Activated naive CD8-positive, alpha-beta T cell (primary cell): ENCODE results near the gene ACTR8.

ENCODE experiments used
- H3K27ac Mint-ChIP-seq: one replicate; pipeline ENCODE4 v1.8.0; 2021; ENCODE audit warnings: mixed read lengths
- H3K27me3 Mint-ChIP-seq: one replicate; pipeline ENCODE4 v1.8.0; 2021; ENCODE audit warnings: mixed read lengths
- H3K36me3 Mint-ChIP-seq: one replicate; pipeline ENCODE4 v1.8.0; 2021; ENCODE audit warnings: mixed read lengths
- H3K4me1 Mint-ChIP-seq: one replicate; pipeline ENCODE4 v1.8.0; 2021; ENCODE audit warnings: low read depth, mixed read lengths
- H3K4me3 Mint-ChIP-seq: one replicate; pipeline ENCODE4 v1.8.0; 2021; ENCODE audit warnings: mild to moderate bottlenecking, mixed read lengths
- H3K9me3 Mint-ChIP-seq: one replicate; pipeline ENCODE4 v1.8.0; 2021; ENCODE audit warnings: low read depth, mixed read lengths

ACTR8 gene

DNA sequence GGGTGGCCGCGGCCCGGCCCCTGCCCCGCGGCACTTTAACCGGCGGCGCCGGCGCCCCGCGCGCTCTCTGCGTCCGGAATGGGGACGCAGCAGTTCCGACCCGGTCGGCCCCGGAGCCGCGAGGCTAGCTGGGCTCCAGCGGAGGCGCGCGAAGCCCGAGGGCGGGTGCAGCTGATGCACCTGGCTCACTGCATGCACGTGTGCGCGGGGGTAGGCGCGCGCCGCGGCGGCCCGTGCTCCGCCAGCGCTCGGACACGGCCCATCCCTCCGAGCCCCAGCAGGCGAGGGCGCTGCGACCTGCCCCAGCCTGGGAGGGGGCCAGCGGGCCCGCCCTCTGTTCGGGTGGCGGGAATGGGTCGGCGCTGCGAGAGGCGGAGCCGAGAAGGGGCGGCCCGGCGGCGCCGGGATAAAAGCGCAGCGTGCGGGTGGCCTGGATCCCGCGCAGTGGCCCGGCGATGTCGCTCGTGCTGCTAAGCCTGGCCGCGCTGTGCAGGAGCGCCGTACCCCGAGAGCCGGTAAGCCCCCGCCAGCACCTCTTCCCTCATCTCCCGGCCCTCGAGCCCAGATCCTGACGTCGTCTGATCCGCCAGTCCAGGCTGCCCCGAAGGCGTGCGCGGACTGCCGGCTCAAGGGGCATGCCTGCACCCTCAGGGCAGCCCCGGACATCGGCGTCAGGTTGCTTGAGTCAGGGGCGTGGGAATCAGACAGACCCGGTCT lies 35.7 kb downstream of the ACTR8 start, which contains the start of the genes CHDH and IL17RB:
Gene CHDH (minus strand): TSS at position 286 of the 717 bp plus-strand sequence. CDS start 22,411 bp downstream, outside the sequence.
Gene IL17RB (plus strand): TSS at position 435 of the 717 bp plus-strand sequence. CDS start 21 bp downstream, at position 456.
- Mint-ChIP-seq H3K4me1 (peaks cover 6% of the 10 kb centered on the region), H3K27ac (no peak within 1 kb of the TSS), H3K36me3 (no peaks in the 10 kb centered on the region), H3K9me3 (no peaks in the 10 kb centered on the region), H3K27me3 (peaks cover 37% of the 10 kb centered on the region), H3K4me3 (peak within 1 kb of the TSS; percentile 79)

DNA sequence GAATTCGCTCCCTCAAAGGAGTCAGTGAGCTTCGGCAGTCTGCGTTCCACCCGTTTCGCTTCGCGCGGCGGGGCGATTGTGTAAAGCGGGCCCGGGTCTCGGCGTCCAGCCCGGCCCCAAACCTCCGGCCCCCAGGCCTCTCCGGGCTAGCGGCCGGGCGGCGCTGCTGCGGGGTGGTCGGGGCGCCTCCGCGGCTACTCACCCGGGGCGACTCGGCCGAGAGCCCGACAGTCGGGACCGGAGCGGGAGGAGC lies 36.1 kb downstream of the ACTR8 start:
- Mint-ChIP-seq H3K27ac (no peak overlapping the region), H3K36me3 (no peaks in the 10 kb centered on the region), H3K9me3 (no peaks in the 10 kb centered on the region), H3K27me3 (peaks cover 36% of the 10 kb centered on the region), H3K4me3 (peak overlapping the region; percentile 77), H3K4me1 (peaks cover 6% of the 10 kb centered on the region)

DNA sequence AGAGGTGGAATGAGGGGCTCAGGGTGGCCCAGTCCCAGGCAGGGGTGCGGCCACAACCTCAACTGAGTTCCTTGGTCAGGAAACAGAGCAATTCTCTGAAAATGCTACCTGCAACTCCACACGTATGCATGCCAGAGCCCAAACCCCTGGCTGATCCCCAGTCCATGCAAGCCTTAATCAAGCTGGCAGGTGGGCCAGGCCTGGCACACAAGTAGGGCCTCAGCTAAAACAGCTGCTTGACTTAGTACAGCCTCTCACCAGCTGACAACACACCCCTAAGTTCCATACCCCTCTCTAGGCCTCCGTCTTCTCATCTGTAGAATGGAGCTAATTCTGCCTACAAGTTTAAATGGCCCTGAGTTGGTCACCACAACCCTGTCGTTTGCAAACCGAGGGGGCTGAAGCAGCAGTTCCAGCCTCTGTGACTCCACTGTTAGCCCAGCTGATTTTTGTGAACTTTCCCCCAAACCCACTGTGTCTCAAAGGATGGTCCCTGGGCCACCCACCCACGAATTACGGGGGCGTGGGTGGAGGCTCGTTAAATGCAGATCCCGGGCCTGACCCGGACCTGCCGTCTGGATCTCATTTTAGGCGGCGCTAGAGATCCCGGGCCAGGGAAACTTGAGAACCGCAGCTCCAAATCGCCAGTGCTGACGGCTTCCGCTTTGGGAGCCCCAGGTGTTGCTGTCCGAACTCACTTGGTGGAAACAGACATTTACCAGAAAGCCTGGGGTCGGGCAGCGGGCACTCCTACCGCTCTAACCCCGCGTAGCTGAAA lies 36.7 kb downstream of the ACTR8 start:
- Mint-ChIP-seq H3K27ac (no peak overlapping the region), H3K36me3 (no peaks in the 10 kb centered on the region), H3K27me3 (peaks cover 36% of the 10 kb centered on the region)

DNA sequence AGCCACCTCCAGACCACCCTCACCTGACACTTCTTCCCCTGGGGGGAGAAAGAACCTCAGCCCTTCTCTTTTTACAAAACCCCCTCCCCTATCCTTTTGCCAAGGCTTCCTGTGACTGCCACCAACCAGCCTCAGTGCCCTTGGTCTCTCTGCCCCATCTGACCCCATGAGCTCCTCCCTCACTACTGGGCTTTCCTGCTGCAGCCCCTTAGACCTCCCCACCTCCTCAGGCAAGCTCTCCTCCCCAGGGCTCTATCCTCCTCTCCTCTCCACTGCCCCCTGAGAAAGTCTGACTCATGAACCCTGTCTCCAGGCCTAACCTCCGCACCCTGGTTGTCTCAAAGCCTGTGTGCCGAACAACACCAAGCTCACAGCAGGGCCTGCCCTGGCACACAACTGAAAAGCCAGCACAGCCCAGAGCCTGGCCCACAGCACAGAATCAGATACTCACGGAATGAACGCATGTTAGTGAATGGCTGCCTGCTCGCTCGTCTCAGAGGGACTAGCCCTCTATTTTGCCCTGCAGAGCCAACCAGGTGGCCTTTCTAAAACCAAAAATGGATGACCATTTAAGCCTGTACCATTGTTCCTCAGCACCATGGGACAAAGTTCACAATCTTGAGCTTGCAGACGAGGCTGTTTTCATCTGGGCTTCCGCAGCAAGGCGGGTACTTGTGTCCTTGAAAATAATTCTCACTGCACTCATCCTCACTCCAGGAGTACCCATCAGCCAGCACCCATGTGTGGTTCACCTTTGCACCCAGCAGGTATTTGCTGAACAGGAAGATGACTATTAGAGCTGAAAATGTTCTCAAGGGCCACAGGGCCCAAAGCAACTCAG lies 37.5 kb downstream of the ACTR8 start:
- H3K27ac Mint-ChIP-seq: no peak overlapping the region
- H3K4me3 Mint-ChIP-seq: peak overlapping the region; percentile 77

More for the DNA sequence above, 36.7 kb downstream of the ACTR8 start:
- peaks cover 6% of the 10 kb centered on the region for H3K4me1 Mint-ChIP-seq
- peak overlapping the region; percentile 77 for H3K4me3 Mint-ChIP-seq
- no peaks in the 10 kb centered on the region for H3K9me3 Mint-ChIP-seq

GRCh38 chr3:53843195-53844177 lies 38.5 kb downstream of the ACTR8 start:
- H3K27me3 Mint-ChIP-seq: peaks cover 29% of the 10 kb centered on the region
- H3K4me3 Mint-ChIP-seq: peak overlapping the region; percentile 1
- H3K4me1 Mint-ChIP-seq: peaks cover 6% of the 10 kb centered on the region
- no peaks in the 10 kb centered on the region for H3K36me3 Mint-ChIP-seq
- no peak overlapping the region for H3K27ac Mint-ChIP-seq
- H3K9me3 Mint-ChIP-seq: no peaks in the 10 kb centered on the region

More for the DNA sequence above, 37.5 kb downstream of the ACTR8 start:
- Mint-ChIP-seq H3K27me3 (peaks cover 34% of the 10 kb centered on the region), H3K9me3 (no peaks in the 10 kb centered on the region), H3K4me1 (peaks cover 6% of the 10 kb centered on the region), H3K36me3 (no peaks in the 10 kb centered on the region)

GRCh38 chr3:53842436-53843194 lies 39.3 kb downstream of the ACTR8 start:
- Mint-ChIP-seq H3K27ac (no peak overlapping the region), H3K9me3 (no peaks in the 10 kb centered on the region), H3K27me3 (peaks cover 25% of the 10 kb centered on the region), H3K4me3 (no peak overlapping the region), H3K36me3 (no peaks in the 10 kb centered on the region), H3K4me1 (peaks cover 6% of the 10 kb centered on the region)

- Mint-ChIP-seq H3K27me3 (peaks cover 18% of the 10 kb centered on the region), H3K4me1 (peaks cover 2% of the 10 kb centered on the region), H3K4me3 (no peak overlapping the region), H3K36me3 (no peaks in the 10 kb centered on the region), H3K9me3 (no peaks in the 10 kb centered on the region), H3K27ac (no peak overlapping the region)
Measured at GRCh38 chr3:53841296-53841695, 40.7 kb downstream of the ACTR8 start.

GRCh38 chr3:53837331-53837730 lies 44.6 kb downstream of the ACTR8 start:
- H3K9me3 Mint-ChIP-seq: no peaks in the 10 kb centered on the region
- no peak overlapping the region for H3K4me3 Mint-ChIP-seq
- H3K27me3 Mint-ChIP-seq: peaks cover 4% of the 10 kb centered on the region
- H3K4me1 Mint-ChIP-seq: no peaks in the 10 kb centered on the region
- no peak overlapping the region for H3K27ac Mint-ChIP-seq
- no peaks in the 10 kb centered on the region for H3K36me3 Mint-ChIP-seq

DNA sequence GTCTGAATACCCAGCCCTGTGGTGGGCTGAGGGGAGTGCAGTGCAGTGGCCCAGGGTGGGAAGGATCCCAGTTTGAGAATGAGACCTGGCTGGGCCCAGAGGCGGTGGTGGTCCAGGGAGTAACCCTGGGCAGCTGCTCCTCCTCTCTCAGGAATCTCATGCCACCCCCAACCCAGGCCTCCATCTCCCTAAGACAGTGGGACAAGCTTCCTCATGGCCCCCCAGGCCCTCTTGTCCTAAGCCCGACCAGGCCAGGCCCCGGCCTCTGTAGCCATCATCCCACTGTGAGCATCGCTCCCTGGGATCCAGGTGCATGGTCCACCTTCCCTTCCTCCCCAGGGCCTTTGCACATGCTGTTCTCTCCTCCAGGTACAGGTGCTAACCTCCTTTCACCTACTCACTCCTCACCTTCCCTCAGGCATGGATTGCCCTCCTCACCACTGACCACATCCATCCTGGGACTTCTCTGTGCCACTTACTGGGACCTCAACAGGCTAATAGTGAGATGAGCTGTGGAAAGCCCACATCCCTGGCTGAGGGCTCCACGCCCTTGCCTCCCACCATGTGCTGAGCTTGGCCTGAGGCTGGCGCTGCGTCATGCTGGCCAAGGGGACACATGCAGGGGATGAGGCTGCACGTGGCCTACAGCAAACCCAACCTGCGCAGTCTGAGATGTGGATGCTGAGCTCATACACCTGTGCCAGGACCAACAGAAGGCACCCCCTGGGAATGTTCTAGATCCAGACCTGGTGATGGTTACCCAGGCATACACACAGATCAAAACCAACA lies 45.7 kb downstream of the ACTR8 start:
- Mint-ChIP-seq H3K4me3 (no peak overlapping the region), H3K27me3 (peaks cover 4% of the 10 kb centered on the region), H3K4me1 (no peaks in the 10 kb centered on the region), H3K36me3 (no peaks in the 10 kb centered on the region), H3K9me3 (no peaks in the 10 kb centered on the region), H3K27ac (no peak overlapping the region)

DNA sequence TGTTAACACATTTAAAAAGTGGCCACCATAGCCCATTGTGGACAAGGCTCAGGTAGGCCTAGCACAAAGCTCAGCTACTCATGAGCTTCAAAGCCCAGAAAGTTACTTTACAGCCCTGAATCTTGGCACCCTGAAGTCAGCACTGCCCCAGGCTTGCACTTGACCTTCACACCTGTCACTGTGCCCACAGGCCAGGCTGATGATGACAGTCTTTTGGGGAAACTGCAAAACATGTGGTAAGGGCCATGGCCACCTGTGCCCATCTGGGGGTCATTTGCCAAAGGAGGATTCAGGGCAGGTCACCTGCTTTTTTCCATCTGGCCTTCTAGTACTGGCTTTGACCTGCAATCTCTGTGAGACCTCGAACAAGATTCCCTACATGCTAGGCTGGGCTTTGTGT lies 46.7 kb downstream of the ACTR8 start:
- H3K27me3 Mint-ChIP-seq: peaks cover 4% of the 10 kb centered on the region
- no peaks in the 10 kb centered on the region for H3K36me3 Mint-ChIP-seq
- H3K9me3 Mint-ChIP-seq: no peaks in the 10 kb centered on the region
- no peaks in the 10 kb centered on the region for H3K4me1 Mint-ChIP-seq
- H3K27ac Mint-ChIP-seq: no peak overlapping the region
- no peak overlapping the region for H3K4me3 Mint-ChIP-seq

GRCh38 chr3:53834429-53835095 lies 47.4 kb downstream of the ACTR8 start:
- no peak overlapping the region for H3K27ac Mint-ChIP-seq
- H3K4me3 Mint-ChIP-seq: no peak overlapping the region
- H3K4me1 Mint-ChIP-seq: no peaks in the 10 kb centered on the region
- no peaks in the 10 kb centered on the region for H3K9me3 Mint-ChIP-seq
- H3K27me3 Mint-ChIP-seq: peaks cover 1% of the 10 kb centered on the region
- no peaks in the 10 kb centered on the region for H3K36me3 Mint-ChIP-seq

GRCh38 chr3:53833700-53834099 lies 48.3 kb downstream of the ACTR8 start:
- Mint-ChIP-seq H3K27ac (no peak overlapping the region), H3K36me3 (no peaks in the 10 kb centered on the region), H3K4me1 (no peaks in the 10 kb centered on the region), H3K9me3 (no peaks in the 10 kb centered on the region), H3K27me3 (no peaks in the 10 kb centered on the region), H3K4me3 (no peak overlapping the region)
